GM18508 (cell line): ENCODE results near the gene RGSL1.

Experiments
- ATAC-seq: cut with Tn5 transposase; IDR thresholded peaks from one replicate; pipeline ENCODE4 v1.9.1; 2021; ENCODE audit warnings: moderate number of reproducible peaks; ENCODE audit not compliant: insufficient read depth, unreplicated experiment

The RGSL1 gene

GRCh38 chr1:182450087-182450486, at the start of gene RGSL1:
Gene RGSL1 (plus strand): TSS chr1:182450146. CDS start chr1:182450166, 20 bp downstream.
- no peak for ATAC-seq

GRCh38 chr1:182400567-182400966, 49.4 kb upstream of the RGSL1 start, which contains the start of gene TEDDM1:
Gene TEDDM1 (minus strand): TSS chr1:182400667. CDS start chr1:182400485, 182 bp downstream.
- no peak for ATAC-seq

- ATAC-seq = no peak
Observed at GRCh38 chr1:182404781-182405180, 45.2 kb upstream of the RGSL1 start.

DNA sequence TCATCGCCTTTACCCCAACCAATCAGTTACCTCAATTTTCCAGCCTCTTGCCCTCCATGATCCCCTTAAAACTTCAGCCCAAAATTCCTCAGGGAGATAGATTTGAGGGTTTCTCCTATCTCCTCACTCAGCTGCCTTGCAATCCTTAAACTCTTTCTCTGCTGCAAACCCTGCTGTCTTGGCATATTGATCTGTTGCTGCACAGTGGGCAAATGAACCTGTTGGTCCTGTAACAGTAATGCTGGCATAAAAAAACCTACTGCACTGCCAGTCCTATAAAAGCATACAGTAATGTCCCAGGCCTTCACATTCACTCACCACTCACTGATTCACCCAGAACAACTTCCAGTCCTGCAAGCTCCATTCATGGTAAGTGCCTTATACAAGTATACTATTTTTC, 44.4 kb upstream of the RGSL1 start:
- ATAC-seq = no peak

GRCh38 chr1:182406012-182406411, 43.9 kb upstream of the RGSL1 start:
- ATAC-seq = no peak

DNA sequence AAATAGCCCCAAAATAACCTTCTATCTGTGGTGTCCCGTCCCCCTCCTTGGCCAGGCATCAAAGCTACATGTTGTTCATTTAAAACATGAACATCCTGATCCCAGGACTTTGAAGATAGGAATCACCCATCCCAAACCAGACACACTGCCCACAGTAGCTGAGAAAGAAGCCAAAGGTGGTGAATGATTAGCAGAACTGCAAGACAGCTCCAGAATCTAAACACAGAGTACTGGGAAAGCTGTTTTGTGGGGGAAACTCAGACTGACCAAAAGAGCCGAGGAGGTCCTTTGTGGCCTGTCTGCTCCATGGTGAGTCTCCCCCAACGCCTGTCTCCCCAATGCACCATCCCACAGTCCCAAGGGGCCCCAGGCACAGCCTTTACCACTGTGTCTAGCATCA, 42.2 kb upstream of the RGSL1 start:
- ATAC-seq = no peak

GRCh38 chr1:182408435-182409075, 41.4 kb upstream of the RGSL1 start:
- ATAC-seq = no peak

- ATAC-seq = no peak
Observed at GRCh38 chr1:182410138-182410537, 39.8 kb upstream of the RGSL1 start.

- no peak for ATAC-seq
Observed at GRCh38 chr1:182410620-182411273, 39.2 kb upstream of the RGSL1 start.

GRCh38 chr1:182413486-182413885, 36.5 kb upstream of the RGSL1 start:
- ATAC-seq = no peak

GRCh38 chr1:182413969-182414368, 36.0 kb upstream of the RGSL1 start:
- no peak for ATAC-seq

GRCh38 chr1:182415789-182416188, 34.2 kb upstream of the RGSL1 start:
- no peak for ATAC-seq

GRCh38 chr1:182426442-182427430, 23.2 kb upstream of the RGSL1 start:
- ATAC-seq = peak; percentile 73

DNA sequence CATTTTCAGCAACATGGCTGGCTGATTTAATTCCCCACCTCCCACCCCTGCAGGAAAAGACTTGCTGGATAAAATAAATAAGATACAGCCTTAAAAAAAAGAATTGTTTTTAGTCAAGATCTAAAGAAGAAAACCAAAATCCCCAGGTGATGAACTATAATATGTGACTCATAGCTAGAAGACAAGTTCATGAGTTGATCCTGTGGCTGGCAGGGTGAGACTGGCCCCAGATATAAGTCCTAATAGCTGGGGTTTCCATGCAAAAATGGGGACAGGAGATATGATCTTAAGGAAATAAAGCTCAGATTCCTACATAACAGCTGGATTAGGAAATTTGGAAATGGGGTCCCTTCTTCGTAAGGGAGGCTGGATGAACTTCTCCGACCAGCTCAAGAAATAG, 21.9 kb upstream of the RGSL1 start:
- no peak for ATAC-seq

DNA sequence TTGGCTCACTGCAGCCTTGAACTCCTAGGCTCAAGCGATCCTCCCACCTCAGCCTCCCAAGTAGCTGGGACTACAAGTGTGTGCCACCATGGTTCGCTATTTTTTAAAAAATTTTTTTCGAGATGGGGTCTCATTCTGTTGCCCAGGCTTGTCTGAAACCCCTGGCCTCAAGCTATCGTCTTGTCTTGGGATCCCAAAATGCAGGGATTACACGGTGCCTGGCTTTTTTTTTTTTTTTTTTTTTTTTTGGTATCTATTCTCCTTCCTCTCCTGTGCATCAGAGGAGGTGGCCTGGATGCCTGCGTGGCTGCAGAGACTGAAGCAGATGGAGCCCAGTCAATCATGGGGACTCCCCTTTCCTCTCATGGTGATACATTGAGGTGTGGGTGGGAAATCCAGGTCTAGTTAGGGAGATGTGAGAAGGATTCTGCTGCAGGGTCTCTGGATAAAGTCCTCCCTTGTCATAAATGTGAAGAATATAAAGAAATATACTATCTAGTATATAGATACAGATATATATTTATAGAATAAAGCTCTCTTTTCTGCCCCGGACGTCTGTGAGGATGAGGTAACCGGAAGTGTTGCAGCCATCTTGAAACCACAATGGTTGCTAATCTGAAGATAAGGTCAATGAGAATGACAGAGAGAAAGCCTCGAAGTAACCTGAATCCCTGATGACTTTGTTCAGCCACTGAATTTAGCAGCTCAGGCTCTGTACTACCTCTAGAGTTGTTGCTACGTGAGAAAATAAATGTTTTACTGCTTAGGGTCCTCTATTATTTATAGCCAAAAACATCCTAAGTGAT, 19.5 kb upstream of the RGSL1 start:
- ATAC-seq = no peak

DNA sequence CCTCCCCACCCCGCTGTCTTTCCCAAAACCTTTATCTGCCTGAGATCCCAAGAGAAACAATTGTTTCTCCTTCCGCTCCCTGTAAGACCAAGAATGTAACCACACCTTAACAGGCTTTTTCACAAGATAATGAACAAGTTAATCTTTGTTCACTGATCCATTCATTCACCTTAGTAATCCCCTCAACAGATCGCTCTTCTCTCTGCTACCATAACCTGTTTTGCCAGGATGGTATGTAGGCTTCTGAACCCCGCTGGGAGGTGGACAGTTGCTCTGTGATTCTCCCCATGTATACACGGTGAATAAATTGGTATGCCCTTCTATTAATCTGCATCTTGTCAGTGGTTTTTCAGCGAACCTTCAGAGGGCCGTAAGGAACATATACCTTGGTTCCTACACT, 18.7 kb upstream of the RGSL1 start:
- ATAC-seq = no peak

- no peak for ATAC-seq
Observed at GRCh38 chr1:182433580-182433979, 16.4 kb upstream of the RGSL1 start.

- ATAC-seq = no peak
Observed at GRCh38 chr1:182438326-182438725, 11.6 kb upstream of the RGSL1 start.

DNA sequence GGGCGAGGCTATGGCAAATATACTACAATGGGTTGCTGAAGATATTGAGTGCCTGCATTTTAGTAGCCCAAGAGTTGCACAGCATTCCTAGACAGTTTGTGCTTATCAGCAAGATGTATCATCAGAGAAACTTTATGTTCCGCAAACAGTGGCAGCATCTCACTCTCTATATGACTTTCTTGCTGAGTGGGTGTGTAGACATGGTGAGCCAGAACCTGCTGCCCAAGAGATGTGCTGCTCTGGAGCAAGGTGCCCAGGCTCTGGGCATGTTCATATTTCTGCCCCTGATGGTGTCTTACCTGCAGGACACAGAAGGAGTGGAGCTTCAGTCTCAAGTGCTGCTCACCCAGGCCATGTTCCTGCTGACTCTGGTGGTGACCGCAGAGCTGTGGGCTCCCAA, 8.2 kb upstream of the RGSL1 start:
- no peak for ATAC-seq

DNA sequence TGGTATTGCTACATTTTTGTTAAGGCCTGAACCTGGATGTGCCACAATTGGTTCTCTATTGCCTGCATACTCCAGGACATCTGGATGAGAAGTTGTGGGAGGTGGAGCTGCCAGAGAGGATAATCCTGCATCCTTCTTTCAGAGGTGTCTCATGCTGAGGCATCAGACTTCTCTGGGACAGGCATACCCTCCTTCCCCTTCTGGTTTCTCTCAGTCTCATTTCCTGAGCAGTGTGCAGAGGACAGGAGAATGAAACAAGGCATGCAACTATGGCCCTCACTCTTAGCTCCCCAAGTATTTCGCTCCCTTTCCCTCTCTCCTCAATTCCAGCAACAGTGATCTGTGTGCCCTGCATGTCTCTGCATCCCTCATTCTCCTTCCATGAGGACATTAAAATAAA, 7.6 kb upstream of the RGSL1 start:
- ATAC-seq = no peak
